HG02798 (cell line): ENCODE data around the gene ZDHHC11B.

Source experiments
- ATAC-seq: cut with Tn5 transposase; IDR thresholded peaks from one replicate; pipeline ENCODE4 v1.9.1; 2021; ENCODE audit warnings: mild to moderate bottlenecking; ENCODE audit not compliant: unreplicated experiment, poor library complexity

Gene ZDHHC11B

GRCh38 chr5:677131-678101 lies 107.1 kb downstream of the ZDHHC11B start:
- ATAC-seq, result no peak

DNA sequence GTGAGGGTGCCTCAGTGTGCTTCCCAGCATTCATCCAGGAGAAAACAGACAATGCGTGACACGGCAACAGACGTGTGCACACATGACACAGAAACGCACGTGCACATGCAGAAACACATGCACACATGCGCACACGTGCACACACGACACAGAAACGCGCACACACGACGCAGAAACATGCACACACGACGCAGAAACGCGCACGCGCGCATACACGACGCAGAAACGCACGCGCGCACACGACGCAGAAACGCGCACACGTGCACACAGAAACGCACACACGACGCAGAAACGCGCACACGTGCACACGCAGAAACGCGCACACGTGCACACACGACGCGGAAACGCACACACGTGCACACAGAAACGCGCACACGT lies 107.8 kb downstream of the ZDHHC11B start:
- no peak for ATAC-seq

DNA sequence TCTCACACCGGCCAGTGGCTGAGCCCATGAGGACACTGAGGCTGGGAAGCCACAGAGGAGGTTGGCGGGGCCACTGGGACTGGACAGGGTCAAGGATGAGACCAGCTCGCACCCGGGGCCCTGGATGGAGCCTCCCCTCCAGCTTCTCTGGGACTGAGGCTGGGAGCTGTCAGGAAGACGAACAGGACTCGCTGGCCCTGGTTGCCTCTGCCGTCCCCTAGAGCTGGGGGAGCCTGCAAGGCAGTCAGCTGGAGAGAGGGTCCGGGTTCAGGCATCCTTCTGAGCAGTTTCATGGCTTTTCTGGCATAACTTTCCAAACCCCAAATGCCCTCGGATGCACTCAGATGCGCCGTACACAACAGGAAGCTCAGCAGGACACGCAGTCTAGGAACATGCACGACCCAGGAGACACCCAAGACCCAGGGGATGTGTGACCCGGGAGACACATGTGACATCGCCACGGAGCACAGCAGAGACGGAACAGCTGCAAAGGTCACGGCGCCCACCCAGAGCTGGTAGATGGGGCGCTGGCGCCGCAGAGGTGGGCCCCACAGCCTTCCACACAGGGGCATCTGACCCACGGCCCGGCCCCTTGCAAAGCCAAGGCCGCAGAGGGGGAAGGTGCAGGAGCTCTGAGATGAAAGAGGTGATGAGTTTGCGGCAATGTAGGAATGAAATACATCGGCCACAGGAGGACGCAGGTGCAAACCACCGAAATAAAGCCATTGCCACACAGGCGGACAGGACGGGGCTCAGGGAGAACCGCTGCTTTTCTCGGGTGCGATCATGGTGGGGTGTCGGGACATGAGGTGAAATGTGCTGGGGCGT lies 108.4 kb downstream of the ZDHHC11B start:
- no peak for ATAC-seq

- no peak for ATAC-seq
Measured at GRCh38 chr5:675111-675870, 109.2 kb downstream of the ZDHHC11B start.

GRCh38 chr5:674630-675011 lies 109.9 kb downstream of the ZDHHC11B start:
- no peak for ATAC-seq

- no peak for ATAC-seq
Measured at GRCh38 chr5:673831-674629, 110.5 kb downstream of the ZDHHC11B start.

GRCh38 chr5:673161-673830 lies 111.2 kb downstream of the ZDHHC11B start:
- no peak for ATAC-seq

- ATAC-seq, result no peak
Measured at GRCh38 chr5:672329-673160, 112.0 kb downstream of the ZDHHC11B start.

DNA sequence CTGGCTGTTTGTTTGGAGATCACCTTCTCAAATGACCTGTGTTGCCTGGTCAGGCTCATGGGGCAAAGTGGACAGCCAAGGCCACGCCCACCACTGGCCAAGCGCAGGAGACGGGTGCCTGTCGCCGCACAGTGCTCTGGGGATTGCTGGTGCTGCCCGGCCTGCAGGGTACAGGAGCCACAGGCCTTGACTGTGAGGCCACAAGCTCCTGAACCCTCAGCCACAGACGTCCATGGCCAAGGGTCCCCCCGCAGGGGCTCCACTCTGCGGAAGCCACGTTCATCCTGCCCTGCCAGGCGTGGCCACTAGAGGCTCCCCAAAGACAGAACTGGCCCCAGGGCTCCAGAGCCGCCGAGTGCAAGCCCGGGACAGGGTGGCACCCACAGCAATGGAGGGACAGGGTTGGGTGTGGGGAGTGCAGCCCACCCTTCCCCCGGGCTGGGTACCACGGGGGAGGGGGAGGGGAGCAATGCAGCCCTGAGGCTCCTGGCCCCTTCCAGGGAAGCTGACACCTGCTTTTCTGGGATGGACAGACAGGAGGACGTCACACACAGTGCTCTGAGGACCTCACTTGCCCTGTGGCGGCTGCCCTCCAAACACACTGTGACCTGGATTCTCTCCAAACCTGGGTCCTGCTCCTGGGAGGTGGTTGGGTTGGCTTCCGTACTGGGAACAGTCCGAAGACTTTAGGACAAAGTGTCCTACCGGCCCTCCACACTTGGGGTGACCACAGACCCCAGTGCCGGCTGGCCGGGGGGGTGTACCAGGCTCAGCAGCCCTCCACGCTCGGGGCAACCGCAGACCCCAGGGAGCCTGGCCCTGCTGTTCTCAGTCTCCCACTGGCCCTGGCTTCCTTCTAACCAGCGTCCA lies 112.8 kb downstream of the ZDHHC11B start:
- ATAC-seq, result peak; percentile 72

- no peak for ATAC-seq
Measured at GRCh38 chr5:670396-671270, 113.9 kb downstream of the ZDHHC11B start.

GRCh38 chr5:669842-670395 lies 114.6 kb downstream of the ZDHHC11B start:
- no peak for ATAC-seq

DNA sequence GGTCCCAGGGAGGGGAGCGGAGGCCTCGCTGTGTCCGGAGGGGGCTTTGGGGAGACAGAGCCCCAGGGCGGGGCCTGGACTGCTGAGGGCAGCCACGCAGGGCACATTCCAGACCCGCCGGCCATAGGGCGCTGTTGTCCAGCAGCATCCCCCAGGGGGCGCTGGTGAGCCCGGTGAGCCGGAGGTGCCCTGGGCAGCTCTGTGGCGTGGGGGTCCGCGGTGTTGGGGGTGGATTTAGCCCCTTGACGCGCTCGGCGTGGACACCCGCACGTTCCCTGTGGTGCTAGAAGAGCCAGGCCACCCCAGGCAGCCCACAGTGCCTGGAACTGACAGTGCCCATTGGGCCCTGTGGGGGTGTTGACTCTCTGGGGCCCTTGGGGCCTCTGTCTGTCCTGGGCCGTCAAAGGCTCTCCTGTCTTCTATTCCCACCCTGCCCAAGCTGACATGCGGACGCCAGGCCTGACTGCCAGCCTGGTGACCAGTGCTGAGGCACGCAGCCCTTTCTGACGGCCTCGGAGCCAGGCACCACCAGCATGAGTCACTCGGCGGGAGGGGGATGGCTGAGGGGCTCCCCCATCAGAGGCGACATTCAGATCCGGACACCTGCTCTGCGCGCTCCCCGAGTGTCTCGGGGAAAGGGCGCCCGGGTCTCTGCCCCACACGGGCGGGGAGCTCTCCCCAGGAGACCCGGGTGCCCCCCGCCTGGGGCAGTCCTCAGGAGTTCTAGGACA lies 115.3 kb downstream of the ZDHHC11B start:
- no peak for ATAC-seq

- ATAC-seq, result no peak
Measured at GRCh38 chr5:668283-668995, 116.1 kb downstream of the ZDHHC11B start.

DNA sequence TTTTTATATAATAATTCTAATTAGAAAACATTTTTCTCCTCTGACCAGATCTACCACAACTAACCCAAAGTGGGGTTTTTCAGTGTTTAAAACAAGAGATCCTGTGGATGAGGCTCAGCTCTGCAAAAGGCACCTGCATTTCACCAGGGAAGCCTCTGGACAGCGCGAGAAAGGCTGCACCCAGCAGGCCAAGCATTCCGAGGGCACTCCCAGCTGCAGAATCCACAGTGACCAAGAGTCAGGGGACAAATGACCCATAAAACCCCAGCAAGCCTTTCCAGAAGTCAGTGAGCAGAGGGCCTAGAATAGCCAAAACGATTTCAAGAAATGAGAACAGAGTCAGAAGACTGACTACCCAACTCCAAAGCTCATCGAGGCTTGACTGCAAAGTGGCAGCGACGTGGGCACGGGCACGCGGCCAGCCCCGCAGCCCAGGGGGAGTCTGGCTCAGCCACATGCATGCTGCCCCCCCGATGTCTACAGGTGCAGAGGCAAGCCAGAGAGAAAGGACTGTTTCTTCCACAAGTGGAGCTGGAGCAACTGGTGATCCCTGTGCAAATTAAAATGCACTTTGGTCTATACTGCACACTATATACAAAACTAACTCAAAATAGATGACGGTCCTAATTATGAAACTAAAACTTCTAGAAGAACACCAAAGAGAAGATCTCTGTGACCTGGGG lies 117.6 kb downstream of the ZDHHC11B start:
- ATAC-seq, result no peak
